K562 (cell line): ENCODE measurements around the gene SLC16A4. TPM values are rescaled to one million over a fixed set of nuclear protein-coding genes. Genes with fewer than 3 reads are reported as not detected.

Experiments
- BHLHE40 ChIP-seq: IDR thresholded peaks from 2 replicates; pipeline ENCODE4 v1.6.1; 2011; ENCODE audit warnings: low read length, improper control_type of control experiment
- CBX5 ChIP-seq: IDR thresholded peaks from 2 replicates; pipeline ENCODE4 v1.6.1; 2014; ENCODE audit warnings: low read depth, borderline replicate concordance
- CREM ChIP-seq: IDR thresholded peaks from 2 replicates; pipeline ENCODE4 v1.6.1; 2014; ENCODE audit warnings: antibody characterized with exemption, low read depth
- DNMT1 ChIP-seq: fragments of 450-650 bp; IDR thresholded peaks from 2 replicates; pipeline ENCODE4 v1.6.1; 2016; ENCODE audit warnings: antibody characterized with exemption, mild to moderate bottlenecking
- ELF4 ChIP-seq: fragments of 450-650 bp; formaldehyde crosslinking; IDR thresholded peaks from 2 replicates; pipeline ENCODE4 v1.4.0; 2022; ENCODE audit warnings: missing genetic modification characterization
- EWSR1 ChIP-seq: fragments of 450-650 bp; IDR thresholded peaks from 2 replicates; pipeline ENCODE4 v1.6.1; 2018; ENCODE audit warnings: borderline replicate concordance, mild to moderate bottlenecking, low read depth, moderate library complexity; ENCODE audit not compliant: partially characterized antibody
- FOXK1 ChIP-seq: sonication (generic); formaldehyde crosslinking; IDR thresholded peaks from 2 replicates; pipeline ENCODE4 v1.8.0; 2022; ENCODE audit warnings: missing genetic modification reagents, mild to moderate bottlenecking, borderline replicate concordance
- KLF13 ChIP-seq: fragments of 450-650 bp; IDR thresholded peaks from 2 replicates; pipeline ENCODE4 v1.6.1; 2016; ENCODE audit warnings: missing genetic modification characterization, low read depth, mild to moderate bottlenecking, missing compliant biosample characterization, moderate library complexity, borderline replicate concordance
- KLF16 ChIP-seq: IDR thresholded peaks from 2 replicates; pipeline ENCODE4 v1.6.1; 2016; ENCODE audit warnings: antibody characterized with exemption
- POLR2G ChIP-seq: fragments of 200-400 bp; formaldehyde crosslinking; IDR thresholded peaks from 2 replicates; pipeline ENCODE4 v1.6.1; 2017; ENCODE audit warnings: low read depth, mild to moderate bottlenecking, antibody characterized with exemption, low read length, moderate library complexity
- TRIM28 ChIP-seq: fragments of 450-650 bp; IDR thresholded peaks from 2 replicates; pipeline ENCODE4 v1.6.1; 2017
- polyA plus RNA-seq, 8 experiments: library from polyadenylated mRNA; depleted of rRNA in 4 of 8; stranded (reverse) in 5 of 8; unstranded in 3 of 8; fragments of >200 nt; fragmentation: Nextera tagmentation in 2 of 8; fragmentation: Illumina TruSeq in 1 of 8; extraction: Ambion mirVana in 2 of 8; extraction: Trizol in 1 of 8; gene quantifications; 2 replicates each; pipeline versions ENCODE4 v1.2.1 to v1.2.3, GENCODE V29; 2011 to 2014; ENCODE audit warnings: inconsistent platforms in 1 of 8, missing spikeins in 1 of 8
- total RNA-seq, 7 experiments: library from RNA; depleted of rRNA in 6 of 7; stranded (reverse); fragments of >200 nt in 6 of 7; fragmentation: Illumina TruSeq in 2 of 7; extraction: Trizol in 2 of 7; gene quantifications; 2 replicates each; pipeline versions ENCODE4 v1.2.1 to v1.2.3, GENCODE V29; 2011 to 2021; ENCODE audit warnings: low replicate concordance in 1 of 7
- TF ChIP-seq, protein P1 (sequence below): fragments of 250-450 bp; sonication (Bioruptor Pico); IDR thresholded peaks from 2 replicates; pipeline ENCODE4 v1.5.0; 2021; ENCODE audit warnings: mild to moderate bottlenecking, moderate library complexity
- TF ChIP-seq, protein P2 (sequence below): sonication (generic); formaldehyde crosslinking; IDR thresholded peaks from 2 replicates; pipeline ENCODE4 v1.8.1; 2023; ENCODE audit warnings: mild to moderate bottlenecking, missing genetic modification reagents, moderate library complexity
- TF ChIP-seq, protein P3 (sequence below): sonication (generic); formaldehyde crosslinking; IDR thresholded peaks from 2 replicates; pipeline ENCODE4 v1.8.1; 2023; ENCODE audit warnings: mild to moderate bottlenecking, missing genetic modification reagents

SLC16A4 gene
- total and polyA plus RNA-seq, 9 of the 15 experiments (the other 6 are each of a cell fraction or from before 2014, with no cell fraction given), result 0.04 to 0.31 (median 0.18) TPM; not detected in 1

DNA sequence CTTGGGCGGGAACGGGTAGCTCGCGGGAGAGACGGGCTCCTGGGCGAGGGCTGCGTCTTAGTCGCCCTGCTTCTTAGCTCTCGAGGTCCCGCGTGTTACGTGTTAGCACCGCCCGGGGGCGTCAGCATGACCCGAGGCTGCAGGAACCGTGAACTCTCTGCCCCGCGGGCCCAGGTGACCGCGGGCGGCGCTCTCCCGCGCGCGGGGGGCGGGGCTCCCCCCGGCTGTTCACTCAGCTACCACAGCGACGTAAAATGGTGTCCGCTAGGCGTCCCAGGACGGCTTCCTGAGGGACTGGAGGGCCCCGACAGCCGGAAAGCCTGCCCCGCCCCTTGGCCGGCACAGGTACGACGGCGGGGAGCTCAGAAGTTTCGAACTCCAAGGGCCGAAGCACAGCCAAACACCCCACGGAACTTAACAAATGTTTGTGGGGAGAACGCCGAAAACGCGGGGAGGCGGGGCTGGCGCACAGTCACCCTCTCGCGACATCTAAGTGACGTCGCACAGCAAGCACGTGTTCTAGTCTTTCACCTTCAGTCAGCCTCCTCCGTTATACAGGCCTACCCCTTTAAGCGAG is 52.4 kb downstream of the SLC16A4 start (continued):
- TF ChIP-seq CREM (peak; percentile 92), DNMT1 (no peak), FOXK1 (CRISPR knock-in tag) (peak; percentile 85; the same call in 1 of the 2 replicates), TRIM28 (peak; percentile 49; the same call in 1 of the 2 replicates), KLF13 (tag) (peak; percentile 93), POLR2G (peak; percentile 97), CBX5 (peak; percentile 51; the same call in 1 of the 2 replicates), ELF4 (CRISPR knock-in tag) (0 out of 2 replicates have a peak, but pooled peaks have one; percentile 19), BHLHE40 (peak; percentile 94), KLF16 (peak; percentile 69), EWSR1 (no peak)
- TF ChIP-seq, protein P1, sequence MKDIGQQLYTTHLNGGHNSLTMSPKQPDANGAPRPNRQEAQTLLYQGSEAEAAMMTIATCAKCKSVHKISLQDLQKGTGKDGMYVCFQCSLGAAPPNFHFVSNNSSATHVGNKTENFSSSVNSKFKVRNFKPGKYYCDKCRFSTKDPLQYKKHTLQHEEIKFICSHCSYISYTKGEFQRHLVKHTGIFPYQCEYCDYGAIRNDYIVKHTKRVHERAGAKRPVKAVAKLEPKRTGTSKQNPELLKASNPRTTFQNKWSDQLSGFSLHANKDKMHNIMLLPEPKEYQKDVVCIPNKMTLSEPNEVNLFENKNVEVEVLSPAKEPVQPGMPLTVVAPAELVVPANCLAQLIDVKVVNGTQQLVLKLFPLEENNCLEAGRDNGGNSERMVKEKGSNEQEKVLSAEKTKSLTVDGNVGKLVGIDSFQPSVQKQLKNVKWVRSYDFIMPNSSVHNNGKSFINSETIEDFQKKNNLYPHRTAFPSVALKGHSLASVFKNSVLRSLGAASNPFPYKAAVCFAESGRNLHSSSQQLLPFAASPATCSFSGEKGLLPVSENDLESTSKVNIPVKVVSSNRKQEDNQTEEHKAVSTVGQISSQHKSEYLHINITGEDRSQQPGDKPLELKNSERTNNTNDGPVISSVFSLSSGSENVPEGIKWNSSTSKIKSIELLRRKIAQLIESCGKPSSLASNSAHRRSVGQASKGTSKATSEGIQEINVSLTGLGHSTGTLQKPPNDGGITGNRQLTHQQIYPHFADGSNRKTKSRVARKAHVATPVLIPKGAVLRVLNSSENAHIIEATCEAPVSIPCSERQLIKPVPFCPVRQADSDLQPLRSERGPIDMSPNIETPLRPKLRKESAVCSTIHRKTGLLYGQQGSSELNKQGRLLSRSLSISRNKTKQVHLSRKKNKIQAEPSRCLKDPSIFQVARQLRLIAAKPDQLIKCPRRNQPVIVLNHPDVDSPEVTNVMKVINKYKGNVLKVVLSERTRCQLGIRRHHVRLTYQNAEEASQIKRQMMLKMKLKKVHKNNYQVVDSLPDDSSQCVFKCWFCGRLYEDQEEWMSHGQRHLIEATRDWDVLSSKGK, result no peak
- TF ChIP-seq, protein P2, sequence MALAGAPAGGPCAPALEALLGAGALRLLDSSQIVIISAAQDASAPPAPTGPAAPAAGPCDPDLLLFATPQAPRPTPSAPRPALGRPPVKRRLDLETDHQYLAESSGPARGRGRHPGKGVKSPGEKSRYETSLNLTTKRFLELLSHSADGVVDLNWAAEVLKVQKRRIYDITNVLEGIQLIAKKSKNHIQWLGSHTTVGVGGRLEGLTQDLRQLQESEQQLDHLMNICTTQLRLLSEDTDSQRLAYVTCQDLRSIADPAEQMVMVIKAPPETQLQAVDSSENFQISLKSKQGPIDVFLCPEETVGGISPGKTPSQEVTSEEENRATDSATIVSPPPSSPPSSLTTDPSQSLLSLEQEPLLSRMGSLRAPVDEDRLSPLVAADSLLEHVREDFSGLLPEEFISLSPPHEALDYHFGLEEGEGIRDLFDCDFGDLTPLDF (CRISPR knock-in tag), result peak; percentile 96
- TF ChIP-seq, protein P3, sequence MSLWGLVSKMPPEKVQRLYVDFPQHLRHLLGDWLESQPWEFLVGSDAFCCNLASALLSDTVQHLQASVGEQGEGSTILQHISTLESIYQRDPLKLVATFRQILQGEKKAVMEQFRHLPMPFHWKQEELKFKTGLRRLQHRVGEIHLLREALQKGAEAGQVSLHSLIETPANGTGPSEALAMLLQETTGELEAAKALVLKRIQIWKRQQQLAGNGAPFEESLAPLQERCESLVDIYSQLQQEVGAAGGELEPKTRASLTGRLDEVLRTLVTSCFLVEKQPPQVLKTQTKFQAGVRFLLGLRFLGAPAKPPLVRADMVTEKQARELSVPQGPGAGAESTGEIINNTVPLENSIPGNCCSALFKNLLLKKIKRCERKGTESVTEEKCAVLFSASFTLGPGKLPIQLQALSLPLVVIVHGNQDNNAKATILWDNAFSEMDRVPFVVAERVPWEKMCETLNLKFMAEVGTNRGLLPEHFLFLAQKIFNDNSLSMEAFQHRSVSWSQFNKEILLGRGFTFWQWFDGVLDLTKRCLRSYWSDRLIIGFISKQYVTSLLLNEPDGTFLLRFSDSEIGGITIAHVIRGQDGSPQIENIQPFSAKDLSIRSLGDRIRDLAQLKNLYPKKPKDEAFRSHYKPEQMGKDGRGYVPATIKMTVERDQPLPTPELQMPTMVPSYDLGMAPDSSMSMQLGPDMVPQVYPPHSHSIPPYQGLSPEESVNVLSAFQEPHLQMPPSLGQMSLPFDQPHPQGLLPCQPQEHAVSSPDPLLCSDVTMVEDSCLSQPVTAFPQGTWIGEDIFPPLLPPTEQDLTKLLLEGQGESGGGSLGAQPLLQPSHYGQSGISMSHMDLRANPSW (CRISPR knock-in tag), result 0 out of 2 replicates have a peak, but pooled peaks have one; percentile 27
